Astrocyte (in vitro differentiated cells and primary cell): ENCODE measurements around the gene MPZL1.
"Not testable (repeated sequence)": the region's sequence is repeated elsewhere in the genome, so short reads cannot be mapped to it uniquely, and the experiment has no call there.

ENCODE experiments used
- EZH2 ChIP-seq: IDR thresholded peaks from 2 replicates; pipeline ENCODE4 v1.6.1; 2012; ENCODE audit warnings: mild to moderate bottlenecking, low read length, inconsistent platforms; ENCODE audit not compliant: insufficient read depth
- TF ChIP-seq, protein P1 (sequence below): IDR thresholded peaks from 2 replicates; pipeline ENCODE4 v1.5.1; 2011; ENCODE audit warnings: low read depth, mild to moderate bottlenecking, inconsistent platforms, low read length, moderate library complexity; ENCODE audit not compliant: insufficient read depth

DNA sequence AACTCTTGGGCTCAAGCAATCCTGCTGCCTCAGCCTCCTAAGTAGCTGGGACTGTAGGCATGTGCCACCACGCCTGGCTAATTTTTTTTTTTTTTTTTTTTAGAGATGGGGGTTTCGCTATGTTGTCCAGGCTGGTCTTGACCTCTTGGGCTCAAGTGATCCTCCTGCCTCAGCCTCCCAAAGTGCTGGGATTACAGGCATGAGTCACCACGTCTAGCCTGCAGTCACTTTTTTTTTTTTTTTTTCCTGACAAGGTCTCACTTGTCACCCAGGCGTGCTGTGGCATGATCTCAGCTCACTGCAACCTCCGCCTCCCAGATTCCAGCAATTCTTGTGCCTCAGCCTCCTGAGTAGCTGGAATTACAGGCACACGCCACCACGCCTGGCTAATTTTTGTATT, 19.3 kb downstream of the MPZL1 start:
- TF ChIP-seq, protein P1, sequence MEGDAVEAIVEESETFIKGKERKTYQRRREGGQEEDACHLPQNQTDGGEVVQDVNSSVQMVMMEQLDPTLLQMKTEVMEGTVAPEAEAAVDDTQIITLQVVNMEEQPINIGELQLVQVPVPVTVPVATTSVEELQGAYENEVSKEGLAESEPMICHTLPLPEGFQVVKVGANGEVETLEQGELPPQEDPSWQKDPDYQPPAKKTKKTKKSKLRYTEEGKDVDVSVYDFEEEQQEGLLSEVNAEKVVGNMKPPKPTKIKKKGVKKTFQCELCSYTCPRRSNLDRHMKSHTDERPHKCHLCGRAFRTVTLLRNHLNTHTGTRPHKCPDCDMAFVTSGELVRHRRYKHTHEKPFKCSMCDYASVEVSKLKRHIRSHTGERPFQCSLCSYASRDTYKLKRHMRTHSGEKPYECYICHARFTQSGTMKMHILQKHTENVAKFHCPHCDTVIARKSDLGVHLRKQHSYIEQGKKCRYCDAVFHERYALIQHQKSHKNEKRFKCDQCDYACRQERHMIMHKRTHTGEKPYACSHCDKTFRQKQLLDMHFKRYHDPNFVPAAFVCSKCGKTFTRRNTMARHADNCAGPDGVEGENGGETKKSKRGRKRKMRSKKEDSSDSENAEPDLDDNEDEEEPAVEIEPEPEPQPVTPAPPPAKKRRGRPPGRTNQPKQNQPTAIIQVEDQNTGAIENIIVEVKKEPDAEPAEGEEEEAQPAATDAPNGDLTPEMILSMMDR = not testable (repeated sequence)
- TF ChIP-seq EZH2 = not testable (repeated sequence)
